ENCODE results near the gene ACTA2. TPM values are rescaled to one million over a fixed set of nuclear protein-coding genes. Genes with fewer than 3 reads are reported as not detected.

Gene ACTA2
- total RNA-seq, 6 experiments from 2014 or later = 15.0 to 127 (median 80.7) TPM

DNA sequence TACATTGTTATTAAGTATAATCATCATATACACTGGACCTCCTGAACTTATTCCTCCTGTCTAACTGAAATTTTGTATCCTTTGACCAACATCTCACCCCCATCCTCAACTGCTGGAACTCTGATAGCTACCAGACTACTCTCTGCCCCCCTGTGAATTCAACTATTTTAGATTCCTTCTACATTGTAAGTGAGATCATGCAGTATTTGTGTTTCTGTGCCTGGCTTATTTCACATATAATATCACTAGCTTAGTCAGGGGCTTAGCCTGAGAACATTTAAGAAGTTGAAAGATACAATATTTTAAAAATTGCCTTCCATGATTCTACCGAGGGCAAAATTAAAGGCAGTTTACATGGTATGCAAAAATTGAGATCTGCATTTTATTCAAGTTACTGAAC is 45.7 kb downstream of the ACTA2 start:
- Histone ChIP-seq H3K27me3 (no peaks in the 10 kb centered on the region), H3K36me3 (no peaks in the 10 kb centered on the region), H3K4me3 (no peak overlapping the region), H3K4me1 (peaks cover 0 to 10% (median 0%) of the 10 kb centered on the region in 4 donors), H3K27ac (no peak overlapping the region), H3K9me3 (no peaks in the 10 kb centered on the region)
- 71% methylated on average over 1 of the region's 1 CpG for WGBS (ENCODE audit: insufficient coverage, low coverage, low lambda C conversion rate, missing lambda C conversion rate)
- intact Hi-C loops (cut with DNase I) = no loop called here
- ATAC-seq (no peak), DNase-seq (no peak)
- TF ChIP-seq POLR2A (IDR thresholded peaks at IDR 0.05) = no peak
- TF ChIP-seq, protein P1, sequence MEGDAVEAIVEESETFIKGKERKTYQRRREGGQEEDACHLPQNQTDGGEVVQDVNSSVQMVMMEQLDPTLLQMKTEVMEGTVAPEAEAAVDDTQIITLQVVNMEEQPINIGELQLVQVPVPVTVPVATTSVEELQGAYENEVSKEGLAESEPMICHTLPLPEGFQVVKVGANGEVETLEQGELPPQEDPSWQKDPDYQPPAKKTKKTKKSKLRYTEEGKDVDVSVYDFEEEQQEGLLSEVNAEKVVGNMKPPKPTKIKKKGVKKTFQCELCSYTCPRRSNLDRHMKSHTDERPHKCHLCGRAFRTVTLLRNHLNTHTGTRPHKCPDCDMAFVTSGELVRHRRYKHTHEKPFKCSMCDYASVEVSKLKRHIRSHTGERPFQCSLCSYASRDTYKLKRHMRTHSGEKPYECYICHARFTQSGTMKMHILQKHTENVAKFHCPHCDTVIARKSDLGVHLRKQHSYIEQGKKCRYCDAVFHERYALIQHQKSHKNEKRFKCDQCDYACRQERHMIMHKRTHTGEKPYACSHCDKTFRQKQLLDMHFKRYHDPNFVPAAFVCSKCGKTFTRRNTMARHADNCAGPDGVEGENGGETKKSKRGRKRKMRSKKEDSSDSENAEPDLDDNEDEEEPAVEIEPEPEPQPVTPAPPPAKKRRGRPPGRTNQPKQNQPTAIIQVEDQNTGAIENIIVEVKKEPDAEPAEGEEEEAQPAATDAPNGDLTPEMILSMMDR (IDR thresholded peaks at IDR 0.05) = no peak

DNA sequence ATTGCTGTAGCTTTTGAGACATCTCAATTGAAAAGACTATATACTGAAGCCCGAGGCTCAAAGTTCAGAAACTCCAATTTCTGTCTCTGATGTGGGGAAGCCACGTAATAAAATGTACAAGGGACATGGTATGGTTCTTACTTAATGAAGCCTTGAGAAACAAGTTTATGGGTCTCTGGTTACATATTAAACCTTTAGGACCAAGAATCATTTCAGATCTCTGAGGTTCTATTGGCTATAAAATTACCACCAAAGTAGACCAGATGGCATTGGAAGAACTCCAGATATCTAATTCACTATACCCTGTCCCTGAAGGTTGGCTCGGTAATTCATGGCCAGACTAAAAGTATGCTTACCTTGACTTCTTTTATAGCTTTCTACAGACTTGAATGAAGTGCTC is 48.9 kb downstream of the ACTA2 start:
- peaks cover 0 to 8% (median 0%) of the 10 kb centered on the region in 4 donors for H3K4me1 ChIP-seq
- no peaks in the 10 kb centered on the region for H3K27me3 ChIP-seq
- DNase-seq (no peak), ATAC-seq (no peak)
- no peak for TF ChIP-seq POLR2A (IDR thresholded peaks at IDR 0.05)
- TF ChIP-seq, protein P1 (IDR thresholded peaks at IDR 0.05) = no peak
- WGBS (ENCODE audit: insufficient coverage, low coverage, low lambda C conversion rate, missing lambda C conversion rate) = 100% methylated on average over 2 of the region's 3 CpGs
- intact Hi-C loops (cut with DNase I) = no loop called here
- no peaks in the 10 kb centered on the region for H3K9me3 ChIP-seq
- no peak overlapping the region for H3K4me3 ChIP-seq
- no peaks in the 10 kb centered on the region for H3K36me3 ChIP-seq
- no peak overlapping the region for H3K27ac ChIP-seq

DNA sequence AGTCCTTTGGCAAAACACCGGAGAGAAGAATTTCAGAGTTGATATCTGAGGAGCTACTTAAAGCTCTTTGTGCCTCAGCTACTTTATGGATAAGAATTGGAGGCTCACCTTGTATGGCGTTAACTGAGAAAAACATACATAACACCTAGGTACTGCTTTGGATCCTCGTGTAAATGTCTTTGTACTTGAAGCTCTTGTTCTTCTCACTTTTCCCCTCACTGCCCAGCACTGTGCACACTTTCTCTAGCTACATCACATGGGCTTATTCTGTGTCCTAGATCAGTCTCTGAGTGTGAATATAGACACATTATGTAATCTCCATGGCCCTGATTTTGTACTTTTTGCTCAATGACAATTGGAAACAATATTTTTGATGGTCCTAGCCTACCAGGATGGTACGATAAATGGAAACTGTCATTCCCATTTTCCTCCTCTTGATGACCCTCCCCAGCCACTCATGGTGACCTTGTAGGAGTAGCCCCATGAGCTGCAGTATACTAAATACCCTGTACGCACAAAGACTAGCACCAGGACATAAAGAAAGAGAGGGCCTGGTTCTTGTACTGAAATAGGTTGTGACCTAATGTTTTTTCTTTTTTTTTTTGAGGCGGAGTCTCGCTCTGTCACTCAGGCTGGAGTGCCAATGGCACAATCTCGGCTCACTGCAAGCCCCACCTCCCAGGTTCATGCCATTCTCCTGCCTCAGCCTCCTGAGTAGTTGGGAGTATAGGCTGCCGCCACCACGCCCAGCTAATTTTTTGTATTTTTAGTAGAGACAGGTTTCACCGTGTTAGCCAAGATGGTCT is 50.4 kb downstream of the ACTA2 start:
- no peak for TF ChIP-seq POLR2A (IDR thresholded peaks at IDR 0.05)
- TF ChIP-seq, protein P1 (IDR thresholded peaks at IDR 0.05) = no peak
- peaks cover 0 to 8% (median 0%) of the 10 kb centered on the region in 4 donors for H3K4me1 ChIP-seq
- 89% methylated on average over 11 of the region's 11 CpGs for WGBS (ENCODE audit: insufficient coverage, low coverage, low lambda C conversion rate, missing lambda C conversion rate)
- ATAC-seq (no peak), DNase-seq (no peak)
- intact Hi-C loops (cut with DNase I) = no loop called here
- no peak overlapping the region for H3K4me3 ChIP-seq
- no peaks in the 10 kb centered on the region for H3K27me3 ChIP-seq
- H3K9me3 ChIP-seq = no peaks in the 10 kb centered on the region
- H3K36me3 ChIP-seq = no peaks in the 10 kb centered on the region
- H3K27ac ChIP-seq = no peak overlapping the region

DNA sequence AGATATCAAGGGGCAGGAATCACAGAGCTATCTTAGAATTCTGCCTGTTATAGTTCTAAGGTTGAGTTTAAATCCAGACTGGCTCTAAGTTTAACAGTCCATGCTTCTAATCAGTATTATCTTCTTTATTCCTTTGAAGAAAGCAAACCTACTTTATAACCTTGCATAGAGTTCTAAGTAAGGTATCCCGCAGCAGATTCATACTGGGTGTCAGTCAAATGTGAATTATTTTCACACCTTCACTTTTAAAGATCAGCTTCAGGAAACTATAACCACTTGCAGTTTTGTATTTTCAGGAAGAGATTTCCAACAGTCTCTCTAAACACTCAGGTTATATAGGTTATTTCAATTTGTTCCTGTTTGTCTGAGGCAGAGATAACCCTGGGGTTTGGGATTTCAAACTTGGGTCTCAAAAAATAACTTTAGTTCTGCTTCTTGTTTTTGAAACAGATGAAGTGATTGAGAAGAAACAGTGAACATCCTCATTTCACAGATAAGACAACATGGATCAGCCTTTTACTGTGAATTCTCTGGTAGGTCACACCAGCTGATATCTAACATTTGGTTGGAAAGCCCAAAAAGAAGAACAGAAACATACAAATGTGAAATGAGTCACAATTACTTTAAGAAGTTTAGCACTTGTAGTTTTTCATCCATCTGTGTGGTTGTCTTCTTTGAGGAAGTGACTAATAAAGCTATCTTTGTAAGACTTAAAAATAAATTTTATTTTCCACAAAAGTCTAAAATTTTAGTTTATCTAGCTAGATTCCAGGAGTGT is 51.2 kb downstream of the ACTA2 start:
- no peaks in the 10 kb centered on the region for H3K9me3 ChIP-seq
- no peak for TF ChIP-seq POLR2A (IDR thresholded peaks at IDR 0.05)
- TF ChIP-seq, protein P1 (IDR thresholded peaks at IDR 0.05) = no peak
- H3K4me3 ChIP-seq = no peak overlapping the region
- intact Hi-C loops (cut with DNase I) = no loop called here
- H3K36me3 ChIP-seq = no peaks in the 10 kb centered on the region
- H3K4me1 ChIP-seq = peaks cover 0 to 16% (median 0%) of the 10 kb centered on the region in 4 donors
- ATAC-seq (peak in 2 of 4 donors; percentile 16 to 24), DNase-seq (no peak)
- no peaks in the 10 kb centered on the region for H3K27me3 ChIP-seq
- H3K27ac ChIP-seq = no peak overlapping the region
- WGBS (ENCODE audit: insufficient coverage, low coverage, low lambda C conversion rate, missing lambda C conversion rate) = 83% methylated on average over 1 of the region's 1 CpG
